HG03280 (cell line): ENCODE results near the gene RASGRP4.
A peak's percentile ranks its signal among the peaks of the same experiment; 100 is the strongest.
"Not testable (repeated sequence)": the region's sequence is repeated elsewhere in the genome, so short reads cannot be mapped to it uniquely, and the experiment has no call there.

Experiments used
- ATAC-seq: cut with Tn5 transposase; IDR thresholded peaks from one replicate; pipeline ENCODE4 v1.9.1; 2021; ENCODE audit warnings: mild to moderate bottlenecking, moderate library complexity; ENCODE audit not compliant: unreplicated experiment

The RASGRP4 gene

GRCh38 chr19:38375098-38375493 is 50.9 kb downstream of the RASGRP4 start:
- no peak for ATAC-seq

GRCh38 chr19:38374332-38375097 is 51.5 kb downstream of the RASGRP4 start, which contains the start of gene PSMD8:
PSMD8 (plus strand) TSS chr19:38374571; CDS start chr19:38374602, 31 bp downstream.
- ATAC-seq, result peak; percentile 96

- ATAC-seq, result no peak
Measured at GRCh38 chr19:38373907-38374331, 52.1 kb downstream of the RASGRP4 start.

- ATAC-seq, result no peak
Measured at GRCh38 chr19:38371081-38371480, 54.9 kb downstream of the RASGRP4 start.

- ATAC-seq, result no peak
Measured at GRCh38 chr19:38370299-38370698, 55.7 kb downstream of the RASGRP4 start.

- no peak for ATAC-seq
Measured at GRCh38 chr19:38369584-38369983, 56.4 kb downstream of the RASGRP4 start.

- ATAC-seq, result no peak
Measured at GRCh38 chr19:38367041-38367440, 59.0 kb downstream of the RASGRP4 start.

GRCh38 chr19:38362946-38363688 is 62.9 kb downstream of the RASGRP4 start:
- not testable (repeated sequence) for ATAC-seq

GRCh38 chr19:38362076-38362945 is 63.7 kb downstream of the RASGRP4 start:
- ATAC-seq, result peak; percentile 54

- ATAC-seq, result peak; percentile 51
Measured at GRCh38 chr19:38361633-38362075, 64.4 kb downstream of the RASGRP4 start.

- peak; percentile 5 for ATAC-seq
Measured at GRCh38 chr19:38360839-38361631, 65.0 kb downstream of the RASGRP4 start.

GRCh38 chr19:38360351-38360750 is 65.7 kb downstream of the RASGRP4 start:
- ATAC-seq, result no peak

- ATAC-seq, result no peak
Measured at GRCh38 chr19:38359242-38360021, 66.6 kb downstream of the RASGRP4 start.
